Pons (tissue), 1 donor: ENCODE data around the gene NADSYN1.

Experiments used
- DNase-seq: peaks from one replicate; pipeline ENCODE4 v3.0.0-alpha.2; 2016; ENCODE audit warnings: low spot score

NADSYN1 gene

DNA sequence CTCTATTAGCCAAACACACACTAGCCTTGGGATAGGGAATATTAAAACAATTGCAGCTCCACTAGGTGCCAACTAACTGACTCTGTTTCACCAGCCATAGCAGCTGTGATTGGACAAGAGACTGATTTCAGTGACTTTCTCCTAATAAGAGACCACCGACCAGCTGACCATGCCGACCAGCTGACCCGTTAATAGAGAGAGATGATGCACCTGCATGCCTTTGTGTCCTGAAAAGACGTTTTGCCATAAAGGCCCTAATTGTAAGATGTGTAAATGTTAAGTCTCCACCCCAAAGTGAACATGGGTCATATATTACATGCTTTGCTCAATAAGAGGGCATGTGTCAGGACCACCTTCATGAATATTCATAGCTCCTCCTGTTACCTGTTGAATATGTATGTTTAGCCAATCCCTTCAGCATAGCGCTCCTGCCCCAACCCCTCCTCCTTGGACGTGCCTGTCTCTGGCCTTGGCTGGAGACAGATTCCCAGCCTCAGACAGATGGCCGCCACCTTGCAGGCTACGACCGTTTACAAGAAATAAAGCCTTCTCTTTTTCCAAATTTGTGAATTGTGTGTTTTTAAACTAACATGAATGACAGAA lies 1.3 kb upstream of the NADSYN1 start:
- DNase-seq: peak; percentile 51

DNA sequence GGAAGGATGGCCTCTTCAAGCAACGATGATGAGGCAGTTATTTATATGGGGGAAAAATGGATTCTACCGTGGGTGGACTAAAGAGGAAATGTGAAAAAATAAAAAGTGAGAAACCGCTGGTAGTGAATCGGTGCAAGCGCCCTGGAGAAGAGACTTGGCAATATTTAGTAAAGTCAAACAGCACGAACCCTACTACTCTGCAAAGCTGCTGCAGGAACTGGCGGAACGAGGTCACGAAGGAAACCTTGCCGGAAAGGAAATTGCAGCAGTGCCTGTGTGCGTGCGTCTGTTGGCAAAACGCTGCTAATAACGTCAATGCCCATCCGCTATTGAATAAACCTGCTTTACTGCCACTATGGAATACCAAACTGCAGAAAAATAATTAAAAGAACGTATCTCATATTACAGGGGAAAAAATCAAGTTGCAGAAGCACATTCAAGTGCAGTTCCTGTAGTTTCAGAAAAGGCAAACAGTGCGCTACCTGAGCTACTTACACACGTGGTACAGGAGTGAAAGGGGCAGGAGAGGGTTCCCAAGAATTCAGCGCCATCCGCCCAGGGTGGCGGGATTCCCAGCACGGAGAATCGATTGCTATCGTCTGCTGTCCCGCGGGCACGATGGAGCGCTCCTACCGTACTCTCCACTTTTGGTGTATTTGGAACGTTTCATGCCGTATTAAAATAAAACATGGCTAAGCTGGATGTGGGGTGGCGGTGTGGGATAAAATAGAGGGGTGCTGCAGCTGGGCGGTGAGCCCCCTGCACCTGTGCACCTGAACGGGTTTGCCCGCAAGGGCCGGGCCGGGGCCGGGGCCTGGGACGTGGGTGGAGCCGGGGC lies 585 bp upstream of the NADSYN1 start:
- peak; percentile 67 for DNase-seq

GRCh38 chr11:71453918-71454304 lies 908 bp downstream of the NADSYN1 start:
- no peak for DNase-seq

GRCh38 chr11:71454470-71455113 lies 1.6 kb downstream of the NADSYN1 start:
- no peak for DNase-seq

GRCh38 chr11:71456294-71456693 lies 3.3 kb downstream of the NADSYN1 start:
- DNase-seq: no peak

DNA sequence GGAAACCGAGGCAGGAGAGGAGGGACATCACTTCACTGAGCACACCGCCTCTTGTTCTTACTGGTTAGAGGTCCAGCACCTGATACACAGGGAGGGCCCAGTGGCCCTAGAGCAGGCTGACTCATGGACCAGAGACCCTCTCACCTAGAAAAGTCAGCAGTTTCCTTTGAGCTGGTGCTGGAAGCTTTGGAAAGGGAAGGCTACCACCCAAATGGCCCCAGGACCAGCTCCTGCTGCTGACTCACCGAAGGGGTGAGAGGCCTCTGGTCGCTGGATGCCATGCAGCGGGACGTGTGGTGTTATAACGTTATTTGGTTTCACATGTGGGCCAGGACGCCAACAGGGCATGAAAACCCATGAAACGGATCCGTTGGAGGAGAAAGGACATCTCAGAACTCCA lies 3.8 kb downstream of the NADSYN1 start:
- DNase-seq: no peak

- DNase-seq: no peak
Measured at GRCh38 chr11:71458146-71459070, 5.4 kb downstream of the NADSYN1 start.

- DNase-seq: no peak
Measured at GRCh38 chr11:71459076-71459766, 6.2 kb downstream of the NADSYN1 start.

DNA sequence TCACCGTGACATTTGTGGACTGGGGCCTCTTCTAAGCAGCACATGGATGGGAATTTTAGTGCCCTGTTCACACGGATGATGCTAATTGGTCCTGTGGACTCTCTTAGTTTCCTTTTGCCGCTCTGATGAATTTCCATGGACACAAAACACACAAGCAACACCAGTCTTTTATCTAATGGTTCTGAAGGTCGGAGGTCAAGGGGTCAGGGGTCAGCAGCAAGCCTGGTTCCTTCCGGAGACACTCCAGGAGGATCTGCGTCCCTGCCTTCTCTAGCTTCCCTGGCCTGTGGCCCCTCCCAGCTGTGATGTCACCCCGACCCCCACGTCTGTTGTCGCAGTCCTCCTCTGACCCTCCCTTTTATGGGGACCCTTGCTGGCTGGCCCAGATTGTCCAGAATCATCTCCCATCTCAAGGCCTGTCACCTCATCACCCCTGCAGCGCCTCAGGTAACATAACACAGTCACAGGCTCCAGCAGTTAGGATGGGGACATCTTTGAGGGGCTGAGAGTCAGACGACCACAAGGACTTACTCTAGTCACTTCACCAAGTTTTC lies 6.8 kb downstream of the NADSYN1 start:
- DNase-seq: no peak

DNA sequence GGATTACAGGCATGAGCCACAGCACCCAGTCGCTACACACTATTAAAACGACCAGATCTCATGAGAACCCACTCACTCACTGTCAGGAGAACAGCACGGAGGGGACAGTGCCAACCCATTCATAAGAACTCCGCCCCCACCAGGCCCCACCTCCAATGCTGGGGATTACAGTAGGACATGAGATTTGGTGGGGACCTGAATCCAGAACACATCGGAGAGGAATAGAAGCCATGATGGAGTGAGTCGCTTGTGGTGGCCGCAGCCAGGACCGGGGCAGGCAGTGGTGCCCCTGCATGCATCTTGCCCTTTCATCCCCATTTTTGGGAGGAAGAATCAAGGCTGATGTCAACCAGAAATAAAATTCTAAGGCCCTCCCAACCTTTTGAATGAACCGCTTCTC lies 8.7 kb downstream of the NADSYN1 start:
- no peak for DNase-seq

GRCh38 chr11:71462726-71463125 lies 9.7 kb downstream of the NADSYN1 start:
- DNase-seq: no peak

DNA sequence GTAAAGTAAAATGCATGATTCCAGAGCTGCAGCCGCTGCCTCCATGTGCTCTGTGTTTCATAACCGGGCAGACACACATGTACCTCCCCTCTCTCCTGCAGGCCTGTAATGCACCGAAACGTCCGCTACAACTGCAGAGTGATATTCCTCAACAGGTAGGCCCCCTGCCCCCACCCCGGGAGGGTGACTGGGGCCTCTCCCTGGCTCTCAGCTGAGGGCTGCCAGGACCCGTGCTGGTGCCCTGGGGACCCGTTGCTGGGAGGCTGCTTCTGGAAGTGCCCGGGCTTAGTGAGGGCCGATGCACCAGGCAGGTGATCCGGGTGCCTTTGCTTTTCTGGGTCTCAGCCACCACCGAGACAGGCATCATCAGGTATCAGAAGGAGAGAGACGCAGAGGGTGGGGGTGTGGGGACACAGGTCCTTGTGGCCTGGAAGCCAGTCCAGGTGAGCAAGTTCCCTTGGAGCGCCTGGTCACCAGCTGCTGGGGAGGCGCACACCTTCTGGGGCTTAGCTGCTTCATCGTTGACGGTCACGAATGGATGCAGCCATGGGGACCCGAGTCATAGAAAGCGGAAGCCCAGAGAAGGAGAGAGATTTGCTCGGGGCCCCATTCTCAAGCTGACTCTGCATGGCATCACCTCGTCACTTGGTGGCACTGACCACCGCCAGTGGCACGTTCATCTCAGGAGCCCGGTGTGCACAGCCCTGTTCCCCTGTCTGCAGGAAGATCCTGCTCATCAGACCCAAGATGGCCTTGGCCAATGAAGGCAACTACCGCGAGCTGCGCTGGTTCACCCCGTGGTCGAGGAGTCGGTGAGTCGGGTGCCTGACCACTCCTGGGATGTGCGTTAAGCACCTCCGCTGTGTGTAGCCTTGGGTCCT lies 10.6 kb downstream of the NADSYN1 start:
- DNase-seq: no peak

GRCh38 chr11:71465054-71465453 lies 12.1 kb downstream of the NADSYN1 start:
- peak; percentile 62 for DNase-seq

DNA sequence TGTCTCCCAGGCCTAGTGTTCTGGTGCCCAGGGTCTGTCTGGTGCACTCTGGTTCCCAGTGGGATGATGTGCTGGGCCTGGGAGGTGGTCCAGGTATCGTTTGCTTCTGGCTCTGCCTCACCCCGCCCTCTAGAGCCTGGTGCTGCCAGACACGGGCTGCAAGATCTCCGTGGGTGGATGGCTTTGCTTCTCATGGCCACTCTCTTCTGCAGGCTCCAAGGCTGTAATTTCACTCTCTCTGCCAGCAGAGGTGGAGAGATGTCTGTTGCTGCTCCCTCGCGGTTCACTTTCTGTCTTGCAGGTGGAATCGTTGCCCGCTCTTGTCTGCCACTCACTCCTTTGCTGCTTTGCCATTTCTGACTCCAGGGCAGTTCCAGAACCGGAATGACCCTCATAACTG lies 13.4 kb downstream of the NADSYN1 start:
- DNase-seq: no peak

- DNase-seq: no peak
Measured at GRCh38 chr11:71467164-71467563, 14.2 kb downstream of the NADSYN1 start.

DNA sequence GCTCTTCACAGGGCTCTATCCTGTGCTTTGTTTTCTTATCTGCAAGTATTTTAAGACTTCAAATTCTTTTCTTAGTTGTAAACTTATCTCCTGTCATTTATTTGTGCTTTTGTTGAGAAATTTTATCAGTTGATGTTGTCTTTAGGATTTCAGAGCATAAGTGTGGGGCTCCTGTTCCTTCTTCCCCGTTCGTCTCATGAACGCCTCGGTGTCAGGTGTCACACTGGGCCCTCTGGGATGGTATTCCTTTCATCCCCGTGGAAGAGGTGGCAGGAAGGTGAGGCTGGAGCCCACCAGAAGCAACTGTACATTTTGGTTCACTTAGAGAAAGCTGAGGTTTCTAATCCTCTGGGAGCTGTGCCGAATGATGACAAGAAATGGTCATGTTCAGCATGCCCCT lies 17.9 kb downstream of the NADSYN1 start:
- DNase-seq: no peak

DNA sequence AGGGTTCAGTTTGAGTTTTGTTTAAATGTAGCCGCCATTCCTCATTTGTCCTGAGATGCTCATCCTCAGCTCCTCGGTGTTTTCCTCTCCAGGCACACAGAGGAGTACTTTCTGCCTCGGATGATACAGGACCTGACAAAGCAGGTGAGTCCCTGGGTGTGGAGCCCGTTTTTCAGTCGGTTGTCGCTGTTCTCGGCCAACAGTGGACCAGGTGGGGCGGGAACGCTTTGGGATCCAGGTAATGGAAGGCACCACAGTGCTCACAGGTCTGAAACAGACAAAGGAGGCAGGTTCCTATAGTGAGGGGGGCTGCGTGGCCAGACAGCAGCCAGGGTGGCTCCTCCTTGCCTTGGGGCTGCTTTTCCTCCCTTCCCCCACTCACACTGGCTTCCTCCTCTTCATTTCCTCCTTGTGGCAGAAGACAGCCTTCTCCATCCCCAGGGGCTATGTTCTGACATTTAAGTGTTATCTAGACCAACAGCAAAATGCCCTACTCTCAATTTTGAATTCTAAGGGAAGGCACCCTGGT lies 19.4 kb downstream of the NADSYN1 start:
- DNase-seq: no peak

DNA sequence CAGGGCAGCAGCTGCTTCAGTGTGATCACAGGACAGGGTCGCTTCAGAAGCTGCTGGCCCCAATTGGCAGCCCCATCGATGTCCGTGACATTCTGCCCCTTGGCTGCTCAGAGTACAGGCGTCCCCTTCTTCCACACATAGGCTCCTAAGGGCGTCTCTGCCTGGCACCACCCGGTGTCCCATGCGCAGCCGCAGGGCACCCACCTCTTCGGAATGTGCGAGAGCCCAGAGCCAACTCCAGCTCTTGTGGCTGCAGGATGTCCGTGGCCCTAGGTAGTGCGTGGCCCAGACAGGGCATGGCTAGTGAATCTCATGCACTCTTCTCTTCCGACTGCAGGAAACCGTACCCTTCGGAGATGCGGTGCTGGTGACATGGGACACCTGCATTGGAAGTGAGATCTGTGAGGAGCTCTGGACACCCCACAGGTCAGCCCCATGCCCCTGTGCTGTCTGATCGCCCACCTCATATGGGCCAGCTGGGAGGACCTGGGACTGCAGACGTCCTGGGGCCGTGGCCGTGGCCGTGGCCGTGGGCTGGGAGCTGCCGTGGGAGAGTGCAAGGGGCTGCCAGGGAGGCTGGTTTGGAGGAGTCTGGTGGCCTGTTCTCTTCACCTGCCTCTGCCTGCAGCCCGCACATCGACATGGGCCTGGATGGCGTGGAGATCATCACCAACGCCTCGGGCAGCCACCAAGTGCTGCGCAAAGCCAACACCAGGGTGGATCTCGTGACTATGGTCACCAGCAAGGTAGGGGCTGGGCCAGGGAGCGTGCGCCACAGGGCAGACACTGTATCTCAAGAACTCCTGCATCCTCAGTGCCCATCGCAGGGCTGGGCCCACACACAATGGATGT lies 20.2 kb downstream of the NADSYN1 start:
- no peak for DNase-seq

DNA sequence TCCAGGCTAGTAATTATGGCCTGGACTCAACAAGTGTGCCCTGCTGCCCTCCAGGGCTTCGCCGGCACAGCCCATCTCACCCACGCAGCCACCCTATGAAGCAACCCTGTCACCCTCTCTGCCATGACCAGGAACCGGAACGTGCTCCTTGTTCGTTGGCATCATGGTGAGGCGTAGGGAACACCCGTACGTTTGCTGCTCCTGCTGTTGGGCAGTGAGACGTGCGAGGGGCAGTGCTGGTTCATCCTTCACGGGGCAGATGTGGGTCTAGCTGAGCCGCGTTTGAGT lies 20.7 kb downstream of the NADSYN1 start:
- no peak for DNase-seq
